Neural cell (in vitro differentiated cells): ENCODE measurements around the gene ADGRA1.

Source experiments
- EP300 ChIP-seq: fragments of 450-650 bp; conservative IDR thresholded peaks from 2 replicates; pipeline ENCODE4 v1.6.1; 2014; ENCODE audit warnings: antibody characterized with exemption, mild to moderate bottlenecking, moderate library complexity; ENCODE audit not compliant: poor library complexity, severe bottlenecking
- EZH2 ChIP-seq: fragments of 200-600, 300-800 bp; shearing (Covaris generic), sonication (generic); IDR thresholded peaks from 2 replicates; pipeline ENCODE4 v1.6.1; 2014; ENCODE audit warnings: antibody characterized with exemption, low read length, borderline replicate concordance, mild to moderate bottlenecking; ENCODE audit not compliant: insufficient read depth, poor library complexity, severe bottlenecking
- MXI1 ChIP-seq: fragments of 450-650 bp; conservative IDR thresholded peaks from 2 replicates; pipeline ENCODE4 v1.6.1; 2014; ENCODE audit warnings: antibody characterized with exemption, mild to moderate bottlenecking; ENCODE audit not compliant: poor library complexity, severe bottlenecking
- POLR2AphosphoS5 ChIP-seq: IDR thresholded peaks from 2 replicates; pipeline ENCODE4 v1.6.1; 2012
- RAD21 ChIP-seq: fragments of 450-650 bp; conservative IDR thresholded peaks from 2 replicates; pipeline ENCODE4 v1.6.1; 2014; ENCODE audit warnings: antibody characterized with exemption, mild to moderate bottlenecking, moderate library complexity
- SMC3 ChIP-seq: fragments of 450-650 bp; conservative IDR thresholded peaks from 2 replicates; pipeline ENCODE4 v1.6.1; 2014; ENCODE audit warnings: antibody characterized with exemption, mild to moderate bottlenecking, moderate library complexity; ENCODE audit not compliant: poor library complexity
- TAF1 ChIP-seq: IDR thresholded peaks from 2 replicates; pipeline ENCODE4 v1.6.1; 2012; ENCODE audit warnings: low read depth
- TF ChIP-seq, protein P1 (sequence below): fragments of 450-650 bp; IDR thresholded peaks from 2 replicates; pipeline ENCODE4 v1.5.1; 2014; ENCODE audit warnings: antibody characterized with exemption, mild to moderate bottlenecking, moderate library complexity; ENCODE audit not compliant: poor library complexity, severe bottlenecking
- TF ChIP-seq, protein P2 (sequence below): IDR thresholded peaks from 2 replicates; pipeline ENCODE4 v1.6.1; 2012; ENCODE audit warnings: borderline replicate concordance

DNA sequence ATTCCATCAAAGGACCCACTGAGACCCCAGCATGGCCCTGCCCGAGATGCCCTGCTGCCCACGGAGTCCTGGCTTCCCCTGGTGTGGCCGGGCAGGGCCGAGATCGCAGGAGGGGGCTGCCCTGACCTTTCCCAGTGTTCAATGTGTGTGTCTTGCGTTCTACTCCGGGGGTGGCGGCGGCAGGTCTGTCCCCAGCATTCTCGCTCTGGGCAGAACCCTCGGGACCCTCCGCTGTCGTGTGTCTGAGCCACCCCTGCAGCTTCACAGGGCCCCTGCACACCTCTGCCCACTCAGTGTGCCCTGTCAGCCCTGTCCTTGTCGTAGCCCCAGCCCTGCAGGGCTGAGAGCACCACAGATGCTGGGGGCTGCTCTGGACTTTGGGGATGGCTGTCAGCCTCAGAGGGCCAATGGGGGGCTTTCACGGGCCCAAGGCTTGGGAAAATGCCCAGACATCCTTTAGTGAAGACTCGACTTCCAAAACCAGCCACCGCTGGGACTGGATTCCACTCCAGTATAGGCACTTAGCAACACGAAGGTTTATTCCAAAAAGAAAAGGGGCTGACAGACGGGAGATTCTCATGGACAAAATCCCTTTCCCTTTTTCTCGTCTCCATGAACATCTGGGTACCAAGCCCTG, 42.3 kb downstream of the ADGRA1 start:
- TF ChIP-seq, protein P1, sequence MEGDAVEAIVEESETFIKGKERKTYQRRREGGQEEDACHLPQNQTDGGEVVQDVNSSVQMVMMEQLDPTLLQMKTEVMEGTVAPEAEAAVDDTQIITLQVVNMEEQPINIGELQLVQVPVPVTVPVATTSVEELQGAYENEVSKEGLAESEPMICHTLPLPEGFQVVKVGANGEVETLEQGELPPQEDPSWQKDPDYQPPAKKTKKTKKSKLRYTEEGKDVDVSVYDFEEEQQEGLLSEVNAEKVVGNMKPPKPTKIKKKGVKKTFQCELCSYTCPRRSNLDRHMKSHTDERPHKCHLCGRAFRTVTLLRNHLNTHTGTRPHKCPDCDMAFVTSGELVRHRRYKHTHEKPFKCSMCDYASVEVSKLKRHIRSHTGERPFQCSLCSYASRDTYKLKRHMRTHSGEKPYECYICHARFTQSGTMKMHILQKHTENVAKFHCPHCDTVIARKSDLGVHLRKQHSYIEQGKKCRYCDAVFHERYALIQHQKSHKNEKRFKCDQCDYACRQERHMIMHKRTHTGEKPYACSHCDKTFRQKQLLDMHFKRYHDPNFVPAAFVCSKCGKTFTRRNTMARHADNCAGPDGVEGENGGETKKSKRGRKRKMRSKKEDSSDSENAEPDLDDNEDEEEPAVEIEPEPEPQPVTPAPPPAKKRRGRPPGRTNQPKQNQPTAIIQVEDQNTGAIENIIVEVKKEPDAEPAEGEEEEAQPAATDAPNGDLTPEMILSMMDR, result no peak
- no peak for TF ChIP-seq POLR2AphosphoS5
- no peak for TF ChIP-seq TAF1
- TF ChIP-seq RAD21, result no peak
- TF ChIP-seq SMC3, result no peak
- TF ChIP-seq EZH2, result no peak
- TF ChIP-seq EP300, result no peak
- TF ChIP-seq, protein P2, sequence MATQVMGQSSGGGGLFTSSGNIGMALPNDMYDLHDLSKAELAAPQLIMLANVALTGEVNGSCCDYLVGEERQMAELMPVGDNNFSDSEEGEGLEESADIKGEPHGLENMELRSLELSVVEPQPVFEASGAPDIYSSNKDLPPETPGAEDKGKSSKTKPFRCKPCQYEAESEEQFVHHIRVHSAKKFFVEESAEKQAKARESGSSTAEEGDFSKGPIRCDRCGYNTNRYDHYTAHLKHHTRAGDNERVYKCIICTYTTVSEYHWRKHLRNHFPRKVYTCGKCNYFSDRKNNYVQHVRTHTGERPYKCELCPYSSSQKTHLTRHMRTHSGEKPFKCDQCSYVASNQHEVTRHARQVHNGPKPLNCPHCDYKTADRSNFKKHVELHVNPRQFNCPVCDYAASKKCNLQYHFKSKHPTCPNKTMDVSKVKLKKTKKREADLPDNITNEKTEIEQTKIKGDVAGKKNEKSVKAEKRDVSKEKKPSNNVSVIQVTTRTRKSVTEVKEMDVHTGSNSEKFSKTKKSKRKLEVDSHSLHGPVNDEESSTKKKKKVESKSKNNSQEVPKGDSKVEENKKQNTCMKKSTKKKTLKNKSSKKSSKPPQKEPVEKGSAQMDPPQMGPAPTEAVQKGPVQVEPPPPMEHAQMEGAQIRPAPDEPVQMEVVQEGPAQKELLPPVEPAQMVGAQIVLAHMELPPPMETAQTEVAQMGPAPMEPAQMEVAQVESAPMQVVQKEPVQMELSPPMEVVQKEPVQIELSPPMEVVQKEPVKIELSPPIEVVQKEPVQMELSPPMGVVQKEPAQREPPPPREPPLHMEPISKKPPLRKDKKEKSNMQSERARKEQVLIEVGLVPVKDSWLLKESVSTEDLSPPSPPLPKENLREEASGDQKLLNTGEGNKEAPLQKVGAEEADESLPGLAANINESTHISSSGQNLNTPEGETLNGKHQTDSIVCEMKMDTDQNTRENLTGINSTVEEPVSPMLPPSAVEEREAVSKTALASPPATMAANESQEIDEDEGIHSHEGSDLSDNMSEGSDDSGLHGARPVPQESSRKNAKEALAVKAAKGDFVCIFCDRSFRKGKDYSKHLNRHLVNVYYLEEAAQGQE, result no peak
- no peak for TF ChIP-seq MXI1
